Kasumi-1 (cell line): ENCODE measurements around the gene ICAM1.

Experiments used
- DNase-seq, 2 experiments: peaks; one replicate each; lab custom pipeline; 2025; lab: John Stamatoyannopoulos, UW

Gene ICAM1

DNA sequence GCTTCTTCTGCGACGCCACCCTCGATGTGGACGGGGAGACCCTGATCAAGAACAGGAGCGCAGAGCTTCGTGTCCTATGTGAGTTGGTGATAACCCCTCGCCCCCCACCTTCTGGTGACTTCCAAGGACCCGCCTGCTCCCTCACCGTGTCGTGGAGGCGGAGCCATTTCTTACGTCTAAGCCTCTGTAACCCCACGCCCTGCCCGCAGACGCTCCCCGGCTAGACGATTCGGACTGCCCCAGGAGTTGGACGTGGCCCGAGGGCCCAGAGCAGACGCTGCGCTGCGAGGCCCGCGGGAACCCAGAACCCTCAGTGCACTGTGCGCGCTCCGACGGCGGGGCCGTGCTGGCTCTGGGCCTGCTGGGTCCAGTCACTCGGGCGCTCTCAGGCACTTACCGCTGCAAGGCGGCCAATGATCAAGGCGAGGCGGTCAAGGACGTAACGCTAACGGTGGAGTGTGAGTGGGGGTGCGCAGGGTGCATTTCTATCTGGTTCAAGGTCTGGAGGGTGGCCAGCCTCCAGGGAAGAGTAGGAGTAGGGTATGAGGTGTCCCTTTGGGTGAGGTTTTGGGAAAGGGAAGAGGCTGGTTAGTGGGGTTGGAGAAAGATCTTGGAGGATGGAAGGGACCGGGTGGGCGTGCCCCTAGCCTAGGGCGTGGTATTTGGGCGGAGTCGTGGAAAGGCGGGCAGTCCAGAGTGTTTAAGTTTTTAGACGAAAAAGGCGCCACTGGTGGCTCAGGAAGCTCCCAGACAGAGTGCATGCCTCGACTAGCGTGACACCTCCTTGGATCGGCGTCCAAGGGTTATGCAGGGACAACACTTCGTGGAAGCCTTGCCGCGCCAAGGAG, 22.1 kb downstream of the ICAM1 start:
- DNase-seq, result no peak

- DNase-seq, result no peak
Observed at GRCh38 chr19:10293637-10294367, 22.9 kb downstream of the ICAM1 start.

- DNase-seq, result no peak
Observed at GRCh38 chr19:10294368-10294697, 23.4 kb downstream of the ICAM1 start.

- no peak for DNase-seq
Observed at GRCh38 chr19:10295305-10295846, 24.5 kb downstream of the ICAM1 start.

DNA sequence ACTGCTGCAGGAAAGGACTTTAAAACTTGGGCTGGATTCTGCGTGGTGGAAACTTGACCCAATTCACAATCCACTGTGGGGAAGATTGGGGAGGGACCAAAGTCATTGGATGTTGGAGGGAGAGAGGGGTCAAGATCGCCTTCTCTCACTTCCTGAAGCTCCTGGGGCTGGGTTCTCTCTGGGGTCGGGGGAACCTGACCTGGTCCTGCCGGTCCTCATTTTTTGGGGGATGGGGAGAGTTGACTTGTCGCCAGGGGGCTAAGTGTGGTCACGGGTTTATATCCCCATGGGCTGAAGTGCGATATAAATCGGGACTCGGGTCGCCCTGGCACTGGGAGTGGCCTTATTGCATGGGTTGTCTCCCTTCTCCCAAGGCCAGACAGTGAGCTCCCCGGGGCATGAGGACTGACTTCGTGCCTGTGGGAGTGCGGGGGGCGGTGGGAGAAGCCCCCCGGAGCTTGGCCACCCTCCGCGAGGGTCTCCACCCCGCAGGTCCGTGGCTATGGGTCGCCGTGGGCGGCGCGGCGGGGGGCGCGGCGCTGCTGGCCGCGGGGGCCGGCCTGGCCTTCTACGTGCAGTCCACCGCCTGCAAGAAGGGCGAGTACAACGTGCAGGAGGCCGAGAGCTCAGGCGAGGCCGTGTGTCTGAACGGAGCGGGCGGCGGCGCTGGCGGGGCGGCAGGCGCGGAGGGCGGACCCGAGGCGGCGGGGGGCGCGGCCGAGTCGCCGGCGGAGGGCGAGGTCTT, 25.1 kb downstream of the ICAM1 start:
- no peak for DNase-seq

GRCh38 chr19:10299545-10300458, 28.9 kb downstream of the ICAM1 start:
- peak; percentile 70 to 74 for DNase-seq

- DNase-seq, result peak; percentile 80 to 83
Observed at GRCh38 chr19:10305139-10305806, 34.4 kb downstream of the ICAM1 start.

DNA sequence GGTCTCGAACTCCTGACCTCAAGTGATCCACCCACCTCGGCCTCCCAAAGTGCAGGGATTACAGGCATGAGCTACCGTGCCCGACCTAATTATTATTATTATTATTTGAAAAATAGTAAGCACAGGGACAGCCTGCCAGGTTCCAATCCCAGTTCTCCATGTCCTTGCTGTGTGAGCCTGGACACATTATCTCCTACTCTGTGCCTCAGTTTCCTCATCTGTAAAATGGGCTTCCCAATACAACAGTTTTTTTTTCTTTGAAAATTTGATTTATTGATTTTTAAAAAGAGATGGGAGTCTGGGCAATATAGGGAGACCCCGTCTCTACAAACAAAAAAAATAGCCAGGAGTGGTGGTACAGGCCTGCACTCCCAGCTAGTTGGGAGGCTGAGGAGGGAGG, 35.4 kb downstream of the ICAM1 start:
- no peak for DNase-seq

DNA sequence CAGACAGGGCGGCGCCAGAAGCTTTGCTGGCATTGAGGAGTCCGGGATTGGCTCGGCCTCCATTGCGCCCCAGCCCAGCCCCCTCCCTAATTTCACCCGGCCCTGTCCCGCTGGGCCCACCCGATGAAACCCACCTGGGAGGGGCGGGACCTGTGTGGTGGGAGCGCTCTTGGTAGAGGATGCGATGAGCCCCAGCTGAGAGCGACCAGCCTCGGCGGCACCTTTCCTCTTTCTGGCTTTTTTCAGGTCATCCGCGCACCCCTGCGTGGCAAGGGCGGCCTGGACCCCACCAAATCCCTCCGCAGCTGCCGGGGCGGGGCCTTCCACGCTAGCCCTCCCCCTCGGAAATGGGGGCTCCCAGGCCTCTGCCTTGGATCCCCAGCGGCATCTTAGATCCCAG, 38.5 kb downstream of the ICAM1 start, which contains the start of gene ZGLP1:
ZGLP1 (minus strand) TSS at position 393 of the 400 bp plus-strand sequence.
- no peak for DNase-seq

DNA sequence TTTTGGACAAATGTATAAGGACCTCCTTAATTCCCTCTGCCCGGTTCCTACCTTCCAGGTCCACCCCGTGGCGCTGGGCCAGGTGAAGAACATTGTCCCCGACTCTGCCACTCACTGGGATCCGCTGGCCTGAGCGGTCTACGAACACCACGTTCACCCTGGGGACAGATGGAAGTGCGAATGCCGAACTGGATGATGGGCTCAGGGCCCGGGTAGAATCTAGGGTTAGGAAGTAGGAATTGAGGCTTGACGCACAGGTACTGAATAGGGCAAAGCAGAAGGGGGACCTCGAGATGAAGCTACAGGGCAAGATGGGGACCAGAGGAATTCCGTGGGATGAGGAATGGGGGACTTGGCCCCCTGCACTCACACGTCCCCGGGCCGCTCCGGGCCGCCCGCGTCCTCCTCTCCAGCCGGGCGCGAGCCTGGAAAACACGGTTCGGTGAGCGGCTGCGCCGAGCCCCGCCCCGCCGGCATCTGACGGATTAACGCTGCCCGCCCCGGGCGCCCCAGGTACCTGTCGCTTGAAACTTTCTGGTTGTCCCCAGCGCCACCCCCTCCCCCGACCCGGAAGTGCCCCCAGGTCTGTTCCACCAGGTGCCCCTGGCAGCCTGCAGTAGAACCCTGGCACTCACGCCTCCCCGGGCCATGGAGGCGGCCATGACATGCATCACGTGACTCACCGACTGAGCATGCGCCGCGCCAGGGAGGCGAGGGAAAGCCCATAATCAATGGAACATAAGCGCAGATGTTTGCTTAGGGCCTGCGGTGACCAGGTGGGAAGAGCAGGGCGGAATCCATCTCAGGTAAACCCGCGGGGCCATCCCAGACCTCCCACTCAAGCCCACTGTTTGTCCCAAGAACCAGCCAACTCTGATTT, 44.7 kb downstream of the ICAM1 start, which contains the start of gene FDX2:
FDX2 (minus strand) TSS at position 681 of the 880 bp plus-strand sequence; CDS start at position 662, 19 bp downstream.
- DNase-seq, result peak; percentile 51 to 57

- DNase-seq, result no peak
Observed at GRCh38 chr19:10316229-10317044, 45.5 kb downstream of the ICAM1 start.

- no peak for DNase-seq
Observed at GRCh38 chr19:10317045-10317856, 46.3 kb downstream of the ICAM1 start.

GRCh38 chr19:10317857-10318462, 47.0 kb downstream of the ICAM1 start:
- DNase-seq, result no peak

- no peak for DNase-seq
Observed at GRCh38 chr19:10318807-10319682, 48.1 kb downstream of the ICAM1 start.

DNA sequence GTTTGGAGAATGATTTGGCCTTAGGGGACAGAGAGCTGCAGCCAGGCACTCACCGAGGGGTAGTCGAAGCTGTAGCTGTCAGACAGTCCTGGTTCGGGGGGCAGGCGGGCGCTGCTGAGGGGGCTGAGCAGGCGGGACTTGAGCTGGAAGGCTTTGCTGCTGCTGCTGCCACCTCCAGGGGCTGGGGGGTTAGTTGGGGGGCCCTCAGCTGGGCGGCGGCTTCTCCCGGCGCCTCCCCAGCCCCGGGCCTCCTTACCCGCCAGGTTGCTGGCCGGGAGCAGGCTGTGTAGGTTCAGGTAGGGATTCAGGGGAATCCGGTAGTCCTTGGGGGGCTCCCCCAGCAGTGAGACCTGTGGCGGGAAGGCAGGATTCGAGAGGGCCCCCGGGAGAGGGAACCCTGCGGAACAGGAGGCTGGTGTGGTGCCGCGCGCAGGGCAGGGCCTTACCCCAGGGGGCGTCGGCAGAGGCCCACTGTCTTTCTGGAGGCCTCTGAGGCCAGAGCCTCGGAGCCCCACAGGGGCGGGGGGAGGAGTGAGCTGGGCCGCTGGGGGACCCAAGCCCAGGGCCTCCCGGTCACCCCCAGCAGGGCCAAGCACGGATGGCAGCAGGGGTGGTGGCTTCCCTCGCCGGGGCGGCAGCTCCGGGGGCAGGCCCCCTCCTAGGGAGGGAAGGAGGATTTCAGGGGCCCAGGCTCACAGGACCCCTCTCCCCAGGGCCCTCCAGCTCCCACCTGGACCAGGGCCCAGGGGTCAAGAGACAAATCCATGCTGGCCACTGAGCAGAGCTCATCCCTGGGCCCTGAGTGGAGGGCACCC, 49.9 kb downstream of the ICAM1 start:
- DNase-seq, result no peak
